ENCODE data around the gene TULP4. TPM values are rescaled to one million over a fixed set of nuclear protein-coding genes. Genes with fewer than 3 reads are reported as not detected.

TULP4 gene
- polyA plus RNA-seq, 3 donors, result 6.5 to 10.6 (median 7.9) TPM

GRCh38 chr6:158445426-158446085 lies 133.3 kb downstream of the TULP4 start:
- Mint-ChIP-seq H3K27me3 (ENCODE audit: low read depth in 3 of 3) (no peaks in the 10 kb centered on the region), H3K4me1 (no peaks in the 10 kb centered on the region), H3K36me3 (peaks cover 29 to 32% of the 10 kb centered on the region in 2 donors), H3K9me3 (no peaks in the 10 kb centered on the region), H3K4me3 (no peak overlapping the region), H3K27ac (no peak overlapping the region)
- Histone ChIP-seq H3K27ac (ENCODE audit: low read depth in 1 of 2, low read length in 2 of 2) (no peak overlapping the region), H3K4me1 (ENCODE audit: control insufficient read depth in 1 of 2, insufficient read depth in 2 of 2, low read length in 2 of 2) (no peaks in the 10 kb centered on the region), H3K4me2 (replicated peaks; ENCODE audit: extremely low read depth, low read length, poor library complexity, severe bottlenecking) (no peak overlapping the region), H2AFZ (ENCODE audit: insufficient read depth, low read depth, low read length, poor library complexity, severe bottlenecking) (no peak overlapping the region), H3K79me2 (ENCODE audit: insufficient read depth, low read length) (no peaks in the 10 kb centered on the region), H3K4me3 (replicated peaks in 1 of 3; ENCODE audit: low read depth in 2 of 3, low read length in 3 of 3) (no peak overlapping the region), H3K9ac (ENCODE audit: insufficient read depth, low read length, poor library complexity, severe bottlenecking) (no peak overlapping the region), H3K36me3 (replicated peaks in 1 of 2; ENCODE audit: control insufficient read depth in 1 of 2, insufficient read depth in 2 of 2, low read length in 2 of 2) (peaks cover 0 to 14% of the 10 kb centered on the region in 2 donors), H3K27me3 (ENCODE audit: control insufficient read depth in 2 of 2, insufficient read depth in 2 of 2, low read length in 2 of 2) (no peaks in the 10 kb centered on the region), H4K20me1 (ENCODE audit: insufficient read depth, low read length) (no peaks in the 10 kb centered on the region), H3K9me3 (replicated peaks in 1 of 2; ENCODE audit: control insufficient read depth in 1 of 2, insufficient read depth in 1 of 2, low read length in 2 of 2) (no peaks in the 10 kb centered on the region)
- DNase-seq, result no peak
- TF ChIP-seq CTCF (IDR thresholded peaks at IDR 0.05), result no peak
- 98% methylated on average over 3 of the region's 5 CpGs for WGBS (ENCODE audit: insufficient coverage)
- intact Hi-C loops (cut with micrococcal nuclease), result no loop called here

GRCh38 chr6:158448856-158449255 lies 136.6 kb downstream of the TULP4 start:
- H3K4me3 ChIP-seq (replicated peaks in 1 of 3; ENCODE audit: low read depth in 2 of 3, low read length in 3 of 3), result no peak overlapping the region
- no peak overlapping the region for H3K9ac ChIP-seq (ENCODE audit: insufficient read depth, low read length, poor library complexity, severe bottlenecking)
- no peak overlapping the region for H3K4me2 ChIP-seq (replicated peaks; ENCODE audit: extremely low read depth, low read length, poor library complexity, severe bottlenecking)
- H3K36me3 Mint-ChIP-seq, result peaks cover 37 to 41% of the 10 kb centered on the region in 2 donors
- H2AFZ ChIP-seq (ENCODE audit: insufficient read depth, low read depth, low read length, poor library complexity, severe bottlenecking), result no peak overlapping the region
- WGBS (ENCODE audit: insufficient coverage), result 98% methylated on average over 9 of the region's 14 CpGs
- H3K27ac ChIP-seq (ENCODE audit: low read depth in 1 of 2, low read length in 2 of 2), result no peak overlapping the region
- no peak for DNase-seq
- peak overlapping the region in 1 of 7 donors; percentile 58 for H3K27ac Mint-ChIP-seq
- TF ChIP-seq CTCF (IDR thresholded peaks at IDR 0.05), result no peak
- H3K79me2 ChIP-seq (ENCODE audit: insufficient read depth, low read length), result no peaks in the 10 kb centered on the region
- H3K4me1 Mint-ChIP-seq, result no peaks in the 10 kb centered on the region
- no peak overlapping the region for H3K4me3 Mint-ChIP-seq
- no peaks in the 10 kb centered on the region for H4K20me1 ChIP-seq (ENCODE audit: insufficient read depth, low read length)
- peaks cover 0 to 1% (median 0%) of the 10 kb centered on the region in 7 donors for H3K9me3 Mint-ChIP-seq
- no peaks in the 10 kb centered on the region for H3K4me1 ChIP-seq (ENCODE audit: control insufficient read depth in 1 of 2, insufficient read depth in 2 of 2, low read length in 2 of 2)
- no peaks in the 10 kb centered on the region for H3K27me3 Mint-ChIP-seq (ENCODE audit: low read depth in 3 of 3)
- intact Hi-C loops (cut with micrococcal nuclease), result no loop called here
- peaks cover 8 to 29% of the 10 kb centered on the region in 2 donors for H3K36me3 ChIP-seq (replicated peaks in 1 of 2; ENCODE audit: control insufficient read depth in 1 of 2, insufficient read depth in 2 of 2, low read length in 2 of 2)
- H3K27me3 ChIP-seq (ENCODE audit: control insufficient read depth in 2 of 2, insufficient read depth in 2 of 2, low read length in 2 of 2), result no peaks in the 10 kb centered on the region
- no peaks in the 10 kb centered on the region for H3K9me3 ChIP-seq (replicated peaks in 1 of 2; ENCODE audit: control insufficient read depth in 1 of 2, insufficient read depth in 1 of 2, low read length in 2 of 2)
